ENCODE measurements around the gene INS. TPM values are rescaled to one million over a fixed set of nuclear protein-coding genes. Genes with fewer than 3 reads are reported as not detected.

INS gene
- total RNA-seq, 1 experiment from 2014 or later: not detected

GRCh38 chr11:2165571-2165970 is 4.6 kb upstream of the INS start:
- no TSS peak for BruUV-seq (replicated peaks)
- peaks cover 11% of the 10 kb centered on the region for H3K36me3 Mint-ChIP-seq (ENCODE audit: insufficient read depth, unreplicated experiment)
- DNase-seq: no peak
- H3K4me1 Mint-ChIP-seq (ENCODE audit: low read depth, unreplicated experiment): peaks cover 9% of the 10 kb centered on the region
- no peaks in the 10 kb centered on the region for H3K9me3 Mint-ChIP-seq (ENCODE audit: low read depth, unreplicated experiment)
- CTCF ChIA-PET: interaction anchor here (0.8 kb wide), 1 partner anchor 9 kb away, joined by 3 read pairs; no protein-coding TSS in a partner anchor
- no peak for TF ChIP-seq CTCF (IDR thresholded peaks at IDR 0.05; ENCODE audit: unreplicated experiment)
- H3K27me3 Mint-ChIP-seq (ENCODE audit: unreplicated experiment): peaks cover 38% of the 10 kb centered on the region
- H3K4me3 Mint-ChIP-seq (ENCODE audit: low read depth, unreplicated experiment): no peak overlapping the region
- no peak overlapping the region for H3K27ac Mint-ChIP-seq (ENCODE audit: unreplicated experiment)
- intact Hi-C loops (cut with micrococcal nuclease; ENCODE audit: unreplicated experiment): no loop called here

DNA sequence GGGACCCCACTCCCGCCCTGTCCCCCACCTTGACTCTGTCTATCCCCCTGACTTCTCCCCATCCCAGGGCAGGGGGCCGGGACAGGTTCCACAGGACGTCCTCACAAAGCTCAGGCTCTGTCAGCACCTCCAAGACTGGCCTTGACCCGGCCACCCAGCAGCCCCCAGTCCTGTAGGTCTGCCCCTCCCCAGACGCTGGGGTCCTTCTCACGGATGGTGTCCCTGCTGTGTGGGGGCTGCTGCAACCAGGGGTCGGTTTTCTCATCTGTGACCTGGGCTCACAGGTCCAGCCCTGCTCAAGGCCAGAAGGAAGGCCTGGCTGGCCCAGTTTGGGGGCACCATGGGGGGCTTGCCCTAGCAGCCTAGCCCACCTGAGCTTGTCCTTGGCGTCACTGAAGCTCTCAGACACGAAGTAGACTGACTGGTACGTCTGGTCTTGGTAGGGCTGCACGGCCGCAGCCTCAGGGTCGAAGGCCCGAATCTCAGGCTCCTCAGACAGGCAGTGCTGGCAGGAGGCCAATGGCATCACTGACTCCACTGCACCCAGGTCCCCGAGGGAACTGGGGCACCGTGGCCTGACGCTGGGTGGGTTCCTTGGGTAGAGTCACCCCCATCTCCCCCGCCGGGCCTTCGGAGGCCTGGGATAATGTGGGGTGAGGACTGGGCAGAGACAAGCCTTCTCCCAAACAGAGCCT is 4.0 kb upstream of the INS start:
- Mint-ChIP-seq H3K27me3 (ENCODE audit: unreplicated experiment) (peaks cover 40% of the 10 kb centered on the region), H3K9me3 (ENCODE audit: low read depth, unreplicated experiment) (no peaks in the 10 kb centered on the region), H3K36me3 (ENCODE audit: insufficient read depth, unreplicated experiment) (peaks cover 11% of the 10 kb centered on the region), H3K4me3 (ENCODE audit: low read depth, unreplicated experiment) (no peak overlapping the region), H3K27ac (ENCODE audit: unreplicated experiment) (no peak overlapping the region), H3K4me1 (ENCODE audit: low read depth, unreplicated experiment) (peaks cover 9% of the 10 kb centered on the region)
- DNase-seq: no peak
- no TSS peak for BruUV-seq (replicated peaks)
- CTCF ChIA-PET: interaction anchor here (0.8 kb wide), 2 partner anchors 9 to 11 kb away, joined by 3 read pairs; no protein-coding TSS in a partner anchor
- intact Hi-C loops (cut with micrococcal nuclease; ENCODE audit: unreplicated experiment): no loop called here
- TF ChIP-seq CTCF (IDR thresholded peaks at IDR 0.05; ENCODE audit: unreplicated experiment): no peak

DNA sequence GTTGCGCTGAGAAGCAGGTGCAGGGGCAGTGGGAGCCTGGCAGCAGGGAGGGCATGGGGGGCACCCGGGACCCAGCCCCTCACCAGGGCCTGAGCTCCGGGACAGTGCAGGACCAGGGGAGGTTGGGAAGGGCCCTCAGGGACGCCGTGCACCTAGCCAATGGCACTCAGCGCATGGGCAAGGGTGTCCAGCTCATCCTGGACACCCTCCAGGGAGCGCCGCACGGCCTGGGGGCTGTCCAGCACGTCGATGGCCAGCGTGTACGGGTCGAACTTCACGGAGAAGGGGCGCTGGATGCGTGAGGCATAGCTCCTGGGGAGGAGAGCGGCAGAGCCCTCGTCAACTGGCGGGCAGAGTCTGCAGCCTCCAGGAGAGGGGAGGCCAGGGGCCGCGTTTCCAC is 3.1 kb upstream of the INS start:
- Mint-ChIP-seq H3K27ac (ENCODE audit: unreplicated experiment) (no peak overlapping the region), H3K4me3 (ENCODE audit: low read depth, unreplicated experiment) (no peak overlapping the region), H3K27me3 (ENCODE audit: unreplicated experiment) (peaks cover 49% of the 10 kb centered on the region), H3K36me3 (ENCODE audit: insufficient read depth, unreplicated experiment) (peaks cover 10% of the 10 kb centered on the region), H3K9me3 (ENCODE audit: low read depth, unreplicated experiment) (no peaks in the 10 kb centered on the region), H3K4me1 (ENCODE audit: low read depth, unreplicated experiment) (peaks cover 9% of the 10 kb centered on the region)
- no TSS peak for BruUV-seq (replicated peaks)
- TF ChIP-seq CTCF (IDR thresholded peaks at IDR 0.05; ENCODE audit: unreplicated experiment): no peak
- intact Hi-C loops (cut with micrococcal nuclease; ENCODE audit: unreplicated experiment): no loop called here
- no peak for DNase-seq
- CTCF ChIA-PET: no interaction called here

DNA sequence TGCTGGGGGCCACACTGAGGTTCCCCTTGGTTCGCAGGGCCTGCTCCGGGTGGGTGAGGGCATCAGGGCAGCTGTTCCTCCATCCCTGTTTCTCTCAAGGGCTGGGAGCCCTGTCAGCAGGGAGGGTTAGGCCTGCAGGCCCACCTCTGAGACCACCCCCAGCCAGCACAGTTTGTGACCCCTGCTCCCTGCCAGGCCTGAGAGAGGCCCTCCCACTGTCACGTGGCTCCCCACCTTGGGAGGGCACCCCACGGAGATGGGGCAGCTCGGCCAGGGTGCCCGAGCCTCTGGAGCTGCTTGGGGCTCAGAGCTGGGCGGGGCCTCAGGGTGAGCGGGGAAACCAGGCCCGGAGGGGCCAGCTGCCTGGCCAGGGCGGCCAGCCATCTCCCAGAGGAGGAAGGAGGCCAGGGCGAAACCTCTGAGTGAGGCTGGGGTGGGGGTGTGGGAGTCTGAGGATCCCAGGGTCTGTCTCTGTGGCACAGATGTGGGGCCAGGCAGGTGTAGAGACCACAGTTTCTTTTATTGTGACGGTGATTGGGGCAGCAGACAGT is 2.5 kb upstream of the INS start:
- H3K4me3 Mint-ChIP-seq (ENCODE audit: low read depth, unreplicated experiment): no peak overlapping the region
- no peak overlapping the region for H3K27ac Mint-ChIP-seq (ENCODE audit: unreplicated experiment)
- H3K36me3 Mint-ChIP-seq (ENCODE audit: insufficient read depth, unreplicated experiment): peaks cover 4% of the 10 kb centered on the region
- no peak for DNase-seq
- no peak for TF ChIP-seq CTCF (IDR thresholded peaks at IDR 0.05; ENCODE audit: unreplicated experiment)
- CTCF ChIA-PET: interaction anchor here (0.5 to 1.0 kb wide), 2 partner anchors 13 to 142 kb away, joined by 4 to 10 read pairs; no protein-coding TSS in a partner anchor
- H3K27me3 Mint-ChIP-seq (ENCODE audit: unreplicated experiment): peaks cover 55% of the 10 kb centered on the region
- intact Hi-C loops (cut with micrococcal nuclease; ENCODE audit: unreplicated experiment): no loop called here
- BruUV-seq (replicated peaks): no TSS peak
- H3K4me1 Mint-ChIP-seq (ENCODE audit: low read depth, unreplicated experiment): peaks cover 6% of the 10 kb centered on the region
- no peaks in the 10 kb centered on the region for H3K9me3 Mint-ChIP-seq (ENCODE audit: low read depth, unreplicated experiment)

Data from Calu3 (cell line).